Activated CD8-positive, alpha-beta T cell treated with anti-CD3 and anti-CD28 coated beads, Interleukin-2, amount 10 ng/mL, durations not matched to agents 7 days and 5 days (primary cell): ENCODE data around the gene CACTIN. TPM values are rescaled to one million over a fixed set of nuclear protein-coding genes. Genes with fewer than 3 reads are reported as not detected.
"Not testable (repeated sequence)": the region's sequence is repeated elsewhere in the genome, so short reads cannot be mapped to it uniquely, and the experiment has no call there.

Source experiments
- ATAC-seq: fragments of 150-1000 bp; cut with Tn5 transposase; one replicate; pipeline ENCODE4 v1.10.0; 2021; ENCODE audit warnings: moderate library complexity
- CTCF ChIA-PET: fragments of 350-600 bp; sonication (Branson Sonifier 250); formaldehyde crosslinking; loops from one replicate; lab custom pipeline; 2021; ENCODE audit warnings: antibody characterized with exemption; lab: Charles Lee
- POLR2A ChIA-PET: fragments of 350-600 bp; sonication (Branson Sonifier 250); formaldehyde crosslinking; loops from one replicate; lab custom pipeline; 2021; ENCODE audit warnings: antibody characterized with exemption; lab: Charles Lee
- DNase-seq: peaks from one replicate; pipeline ENCODE4 v3.0.0-alpha.2; 2020
- H3K27ac Mint-ChIP-seq: one replicate; pipeline ENCODE4 v1.8.0; 2021; ENCODE audit warnings: mild to moderate bottlenecking, mixed read lengths
- H3K27me3 Mint-ChIP-seq: one replicate; pipeline ENCODE4 v1.8.0; 2021; ENCODE audit warnings: low read depth, mixed read lengths
- H3K36me3 Mint-ChIP-seq: one replicate; pipeline ENCODE4 v1.8.0; 2021; ENCODE audit warnings: low read depth, mixed read lengths
- H3K4me1 Mint-ChIP-seq: one replicate; pipeline ENCODE4 v1.8.0; 2021; ENCODE audit warnings: low read depth, mixed read lengths
- H3K4me3 Mint-ChIP-seq: one replicate; pipeline ENCODE4 v1.8.0; 2021; ENCODE audit warnings: mild to moderate bottlenecking, mixed read lengths
- H3K9me3 Mint-ChIP-seq: one replicate; pipeline ENCODE4 v1.8.0; 2022; ENCODE audit warnings: mixed read lengths; ENCODE audit not compliant: insufficient read depth
- total RNA-seq, 2 experiments: library from RNA; stranded (reverse); gene quantifications; one replicate each; pipeline ENCODE4 v1.2.3, GENCODE V29; 2021

CACTIN gene
- total RNA-seq, 2 experiments from 2014 or later = 31.2 to 37.0 TPM

DNA sequence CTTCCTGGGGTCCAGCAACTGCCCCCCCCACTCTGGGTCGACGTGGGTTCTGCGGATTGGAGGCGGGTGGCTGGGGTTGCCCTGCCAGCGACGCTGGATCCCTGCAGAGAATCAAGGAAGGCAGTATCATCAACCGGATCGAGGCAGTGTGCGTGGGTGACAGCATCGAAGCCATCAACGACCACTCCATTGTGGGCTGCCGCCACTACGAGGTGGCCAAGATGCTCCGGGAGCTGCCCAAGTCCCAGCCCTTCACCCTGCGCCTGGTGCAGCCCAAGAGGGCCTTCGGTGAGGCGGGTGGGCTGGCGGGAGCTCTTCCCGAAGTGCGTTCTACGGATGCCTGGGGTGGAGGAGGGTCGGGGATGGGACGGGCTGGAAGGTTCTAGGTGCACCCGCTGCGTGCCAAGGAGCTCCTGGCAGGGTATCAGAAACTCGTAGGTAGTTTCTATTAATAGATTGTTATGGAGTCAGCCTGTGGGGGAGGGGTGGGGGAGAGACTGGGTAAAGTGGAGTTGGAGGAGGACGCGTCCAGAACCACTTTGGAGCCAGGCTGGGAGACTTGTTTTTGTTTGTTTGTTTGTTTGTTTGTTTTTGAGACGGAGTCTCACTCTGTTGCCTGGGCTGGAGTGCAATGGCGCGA lies 39.8 kb downstream of the CACTIN start:
- Mint-ChIP-seq H3K9me3 (no peaks in the 10 kb centered on the region), H3K4me1 (no peaks in the 10 kb centered on the region), H3K4me3 (no peak overlapping the region), H3K27ac (no peak overlapping the region), H3K36me3 (no peaks in the 10 kb centered on the region), H3K27me3 (peaks cover 4% of the 10 kb centered on the region)
- ATAC-seq = no peak
- POLR2A ChIA-PET = no interaction called here
- CTCF ChIA-PET = interaction anchor here (1.1 to 1.3 kb wide), 3 partner anchors 18 to 262 kb away, joined by 3 read pairs; no protein-coding TSS in a partner anchor
- no peak for DNase-seq

GRCh38 chr19:3586127-3586626 lies 40.4 kb downstream of the CACTIN start:
- ChIA-PET POLR2A (interaction anchor here (0.9 kb wide), 1 partner anchor 27 kb away, joined by 3 read pairs; no protein-coding TSS in a partner anchor), CTCF (interaction anchor here (0.9 to 1.3 kb wide), 7 partner anchors 12 to 143 kb away, joined by 3 to 5 read pairs (median 3); no protein-coding TSS in a partner anchor)
- Mint-ChIP-seq H3K4me3 (no peak overlapping the region), H3K36me3 (no peaks in the 10 kb centered on the region), H3K27ac (no peak overlapping the region), H3K9me3 (no peaks in the 10 kb centered on the region), H3K4me1 (no peaks in the 10 kb centered on the region), H3K27me3 (peaks cover 4% of the 10 kb centered on the region)
- ATAC-seq = peak; percentile 42
- peak; percentile 48 for DNase-seq

GRCh38 chr19:3585301-3586126 lies 41.1 kb downstream of the CACTIN start, which contains the start of gene GIPC3:
Gene GIPC3, plus strand, starts transcription at chr19:3585478. Its CDS starts 120 bp downstream, at chr19:3585598.
- Mint-ChIP-seq H3K4me1 (no peaks in the 10 kb centered on the region), H3K36me3 (no peaks in the 10 kb centered on the region), H3K4me3 (no peak within 1 kb of the TSS), H3K9me3 (no peaks in the 10 kb centered on the region), H3K27ac (no peak within 1 kb of the TSS), H3K27me3 (peaks cover 4% of the 10 kb centered on the region)
- ATAC-seq = peak; percentile 39
- POLR2A ChIA-PET = interaction anchor here (0.9 kb wide), 1 partner anchor 27 kb away, joined by 3 read pairs; no protein-coding TSS in a partner anchor
- no peak for DNase-seq
- CTCF ChIA-PET = interaction anchor here (0.8 to 1.3 kb wide), 7 partner anchors 12 to 144 kb away, joined by 3 to 5 read pairs (median 3); no protein-coding TSS in a partner anchor

DNA sequence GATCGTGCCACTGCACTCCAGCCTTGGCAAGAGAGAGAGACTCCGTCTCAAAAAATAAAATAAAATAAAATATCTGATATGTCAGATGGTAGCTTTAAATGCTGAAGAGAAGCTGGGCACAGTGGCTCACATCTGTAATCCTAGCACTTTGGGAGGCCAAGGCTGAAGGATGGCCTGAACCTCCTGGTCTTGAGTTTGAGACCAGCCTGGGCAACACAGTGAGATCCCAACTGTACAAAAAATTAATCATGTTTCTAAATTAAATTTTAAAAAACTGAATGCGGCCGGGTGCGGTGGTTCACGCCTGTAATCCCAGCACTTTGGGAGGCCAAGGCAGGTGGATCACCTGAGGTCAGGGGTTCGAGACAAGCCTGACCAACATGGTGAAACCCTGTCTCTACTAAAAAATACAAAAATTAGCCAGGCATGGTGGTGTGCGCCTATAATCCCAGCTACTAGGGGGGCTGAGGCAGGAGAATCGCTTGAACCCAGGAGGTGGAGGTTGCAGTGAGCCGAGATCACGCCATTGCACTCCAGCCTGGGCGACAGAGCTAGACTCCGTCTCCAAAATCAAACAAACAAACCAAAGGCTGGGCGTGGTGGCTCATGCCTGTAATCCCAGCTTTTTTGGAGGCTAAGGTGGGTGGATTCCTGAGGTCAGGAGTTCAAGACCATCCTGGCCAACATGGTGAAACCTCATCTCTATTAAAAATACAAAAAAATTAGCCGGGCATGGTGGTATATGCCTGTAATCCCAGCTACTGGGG lies 42.4 kb downstream of the CACTIN start:
- ATAC-seq, POLR2A ChIA-PET, H3K27ac Mint-ChIP-seq, DNase-seq, H3K4me3 Mint-ChIP-seq, H3K4me1 Mint-ChIP-seq, H3K27me3 Mint-ChIP-seq, H3K9me3 Mint-ChIP-seq, H3K36me3 Mint-ChIP-seq, CTCF ChIA-PET: not testable (repeated sequence)

- not testable (repeated sequence) for ATAC-seq
Measured at GRCh38 chr19:3581792-3582191, 44.8 kb downstream of the CACTIN start.

GRCh38 chr19:3580156-3580934 lies 46.2 kb downstream of the CACTIN start:
- Mint-ChIP-seq H3K9me3 (no peaks in the 10 kb centered on the region), H3K27ac (no peak overlapping the region), H3K4me1 (no peaks in the 10 kb centered on the region), H3K4me3 (no peak overlapping the region), H3K27me3 (peaks cover 4% of the 10 kb centered on the region), H3K36me3 (peaks cover 5% of the 10 kb centered on the region)
- POLR2A ChIA-PET = no interaction called here
- no peak for ATAC-seq
- CTCF ChIA-PET = no interaction called here
- no peak for DNase-seq

More at GRCh38 chr19:3581792-3582191, 44.8 kb downstream of the CACTIN start:
- H3K27ac Mint-ChIP-seq, H3K4me3 Mint-ChIP-seq, DNase-seq, POLR2A ChIA-PET, H3K36me3 Mint-ChIP-seq, H3K4me1 Mint-ChIP-seq, H3K9me3 Mint-ChIP-seq, H3K27me3 Mint-ChIP-seq: not testable (repeated sequence)
- CTCF ChIA-PET = interaction anchor here (1.1 kb wide), 1 partner anchor 36 kb away, joined by 3 read pairs; no protein-coding TSS in a partner anchor

DNA sequence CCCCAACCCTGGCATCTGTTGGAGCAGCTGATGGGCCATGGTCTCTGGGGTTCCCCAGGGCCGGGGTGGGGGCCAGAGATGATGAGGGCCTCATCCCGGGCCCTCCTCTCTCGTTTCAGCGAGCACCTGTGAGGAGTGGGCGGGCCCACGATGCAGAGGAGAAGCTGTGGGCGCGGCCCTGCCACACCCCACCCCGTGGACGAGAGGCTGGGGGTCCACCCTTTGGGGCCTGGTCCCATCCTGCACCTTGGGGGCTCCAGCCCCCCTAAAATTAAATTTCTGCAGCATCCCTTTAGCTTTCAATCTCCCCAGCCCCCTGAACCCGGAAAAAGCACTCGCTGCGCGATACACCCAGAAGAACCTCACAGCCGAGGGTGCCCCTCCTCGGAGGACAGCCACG lies 48.2 kb downstream of the CACTIN start:
- H3K36me3 Mint-ChIP-seq = peaks cover 9% of the 10 kb centered on the region
- peaks cover 6% of the 10 kb centered on the region for H3K4me1 Mint-ChIP-seq
- peaks cover 2% of the 10 kb centered on the region for H3K27me3 Mint-ChIP-seq
- no peaks in the 10 kb centered on the region for H3K9me3 Mint-ChIP-seq
- CTCF ChIA-PET = interaction anchor here (1.5 kb wide), 1 partner anchor 13 kb away, joined by 3 read pairs; no protein-coding TSS in a partner anchor
- no peak overlapping the region for H3K4me3 Mint-ChIP-seq
- ATAC-seq = no peak
- no peak overlapping the region for H3K27ac Mint-ChIP-seq
- DNase-seq = no peak
- POLR2A ChIA-PET = no interaction called here

- no peak for ATAC-seq
- Mint-ChIP-seq H3K27ac (no peak overlapping the region), H3K36me3 (peaks cover 9% of the 10 kb centered on the region), H3K9me3 (no peaks in the 10 kb centered on the region), H3K27me3 (no peaks in the 10 kb centered on the region), H3K4me3 (no peak overlapping the region), H3K4me1 (peaks cover 6% of the 10 kb centered on the region)
- POLR2A ChIA-PET = no interaction called here
- CTCF ChIA-PET = no interaction called here
- no peak for DNase-seq
Measured at GRCh38 chr19:3577723-3578344, 48.8 kb downstream of the CACTIN start.

DNA sequence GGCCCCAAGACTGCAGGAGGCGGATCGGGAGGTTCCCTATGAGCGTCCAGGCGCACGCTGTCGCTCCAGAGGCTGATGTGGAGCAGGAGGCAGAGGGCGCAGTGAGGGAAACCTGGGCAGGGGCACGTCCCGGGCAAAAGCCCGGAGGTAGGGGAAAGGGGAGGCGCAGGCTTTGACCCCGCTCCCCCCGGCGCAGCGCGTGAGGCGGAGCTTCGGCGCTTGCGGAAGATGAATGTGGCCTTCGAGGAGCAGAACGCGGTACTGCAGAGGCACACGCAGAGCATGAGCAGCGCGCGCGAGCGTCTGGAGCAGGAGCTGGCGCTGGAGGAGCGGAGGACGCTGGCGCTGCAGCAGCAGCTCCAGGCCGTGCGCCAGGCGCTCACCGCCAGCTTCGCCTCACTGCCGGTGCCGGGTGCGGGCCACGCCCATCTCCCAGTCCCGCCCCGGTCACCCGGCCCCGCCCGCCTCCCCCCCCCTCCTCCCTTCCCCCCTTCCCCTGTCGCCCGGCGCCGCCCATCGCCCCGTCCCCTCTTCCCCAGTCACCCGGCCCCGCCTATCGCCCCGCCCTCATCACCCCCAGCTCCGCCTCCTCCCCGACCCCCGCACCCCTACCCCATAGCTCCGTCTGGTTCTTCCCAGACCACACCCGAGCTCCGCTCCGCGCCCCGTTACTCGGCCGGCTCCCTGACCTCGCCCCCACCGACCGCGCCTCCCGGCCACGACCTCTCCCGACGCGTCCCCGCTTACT lies 49.7 kb downstream of the CACTIN start:
- no peak for ATAC-seq
- no peaks in the 10 kb centered on the region for H3K27me3 Mint-ChIP-seq
- no peak overlapping the region for H3K4me3 Mint-ChIP-seq
- no peak overlapping the region for H3K27ac Mint-ChIP-seq
- H3K9me3 Mint-ChIP-seq = no peaks in the 10 kb centered on the region
- H3K36me3 Mint-ChIP-seq = peaks cover 9% of the 10 kb centered on the region
- ChIA-PET POLR2A (no interaction called here), CTCF (no interaction called here)
- peaks cover 12% of the 10 kb centered on the region for H3K4me1 Mint-ChIP-seq
- no peak for DNase-seq
